Upper lobe of left lung (tissue), 6 donors: ENCODE measurements around the gene TOMT. TPM values are rescaled to one million over a fixed set of nuclear protein-coding genes. Genes with fewer than 3 reads are reported as not detected.
"Not testable (repeated sequence)": the region's sequence is repeated elsewhere in the genome, so short reads cannot be mapped to it uniquely, and the experiment has no call there.

ENCODE experiments used
- ATAC-seq, 2 donors: fragments of 200-7000 bp; cut with Tn5 transposase; one replicate each; pipeline ENCODE4 v1.9.1; 2022; ENCODE audit warnings: mild to moderate bottlenecking in 2 of 2, moderate library complexity in 2 of 2; ENCODE audit not compliant: low FRiP score in 2 of 2
- DNase-seq, 2 donors: peaks; one replicate each; pipeline ENCODE4 v3.0.0-alpha.2; 2019 to 2020
- H3K27ac ChIP-seq, 4 donors: fragments of 200-600 bp; sonication (generic); one replicate each; pipeline ENCODE4 v1.5.1; 2016 to 2019
- H3K27me3 ChIP-seq, 4 donors: fragments of 200-600 bp; sonication (generic); one replicate each; pipeline ENCODE4 v1.5.1; 2017 to 2019
- H3K36me3 ChIP-seq, 4 donors: fragments of 200-600 bp; sonication (generic); one replicate each; pipeline ENCODE4 v1.5.1; 2016 to 2019
- H3K4me1 ChIP-seq, 4 donors: fragments of 200-600 bp; sonication (generic); one replicate each; pipeline ENCODE4 v1.5.1; 2018 to 2019
- H3K4me3 ChIP-seq, 4 donors: fragments of 200-600 bp; sonication (generic); one replicate each; pipeline ENCODE4 v1.5.1; 2017 to 2019; ENCODE audit warnings: mild to moderate bottlenecking in 2 of 4, moderate library complexity in 1 of 4
- H3K9me3 ChIP-seq, 4 donors: fragments of 200-600 bp; sonication (generic); one replicate each; pipeline ENCODE4 v1.5.1; 2018 to 2019
- CTCF ChIP-seq, 6 experiments: fragments of 450-650 bp in 4 of 6; fragments of 200-600 bp in 2 of 6; sonication (generic) in 2 of 6; IDR thresholded peaks; one replicate each; pipeline ENCODE4 v1.5.1; 2016 to 2019; ENCODE audit warnings: antibody characterized with exemption in 6 of 6
- EP300 ChIP-seq, 4 donors: sonication (generic); formaldehyde crosslinking; IDR thresholded peaks; one replicate each; pipeline ENCODE4 v1.5.1; 2017; ENCODE audit warnings: antibody characterized with exemption in 4 of 4, control low read depth in 2 of 4
- POLR2A ChIP-seq, 4 donors: fragments of 450-650 bp; IDR thresholded peaks; one replicate each; pipeline ENCODE4 v1.5.1; 2016 to 2017; ENCODE audit warnings: antibody characterized with exemption in 4 of 4, mild to moderate bottlenecking in 2 of 4
- POLR2AphosphoS5 ChIP-seq, 2 donors: sonication (generic); formaldehyde crosslinking; IDR thresholded peaks; one replicate each; pipeline ENCODE4 v1.5.1; 2017; ENCODE audit warnings: antibody characterized with exemption in 2 of 2
- WGBS, 2 donors: methylation state at CpG; one replicate each; pipeline ENCODE4 v1.1.5; 2017 to 2018; 5-methylcytosine and 5-hydroxymethylcytosine counted together
- total RNA-seq, 6 donors: library from RNA; depleted of rRNA in 4 of 6; stranded (reverse); fragments of >200 nt in 4 of 6; gene quantifications; one replicate each; pipeline versions ENCODE4 v1.1.0 to v1.2.1, GENCODE V29; 2016 to 2021
- donor health status: DM: no; HTN: no; CAD: no; lungs with moderate emphysema.
- donor health status: DM: no; HTN: yes; CAD: no; lungs with severe emphysema.

TOMT gene
- total RNA-seq, 6 donors from 2014 or later: 0.30 TPM; not detected in 5

- no peak overlapping the region for H3K27ac ChIP-seq
- no peaks in the 10 kb centered on the region for H3K9me3 ChIP-seq
- no peak for DNase-seq
- no peaks in the 10 kb centered on the region for H3K36me3 ChIP-seq
- no peak for ATAC-seq
- TF ChIP-seq EP300 (IDR thresholded peaks at IDR 0.05) (no peak), CTCF (IDR thresholded peaks at IDR 0.05) (no peak), POLR2A (IDR thresholded peaks at IDR 0.05) (no peak), POLR2AphosphoS5 (IDR thresholded peaks at IDR 0.05) (no peak)
- H3K4me3 ChIP-seq: no peak overlapping the region
- H3K4me1 ChIP-seq: no peaks in the 10 kb centered on the region
- no peaks in the 10 kb centered on the region for H3K27me3 ChIP-seq
- 90 to 95% methylated on average over 11 of the region's 11 CpGs for WGBS, 2 donors
These were observed 33.8 kb downstream of the TOMT start for GRCh38 chr11:72139500-72139899.

- no peaks in the 10 kb centered on the region for H3K36me3 ChIP-seq
- H3K4me1 ChIP-seq: no peaks in the 10 kb centered on the region
- no peak overlapping the region for H3K4me3 ChIP-seq
- ATAC-seq: no peak
- H3K9me3 ChIP-seq: no peaks in the 10 kb centered on the region
- no peak for TF ChIP-seq POLR2A (IDR thresholded peaks at IDR 0.05)
- no peak for TF ChIP-seq EP300 (IDR thresholded peaks at IDR 0.05)
- no peak for TF ChIP-seq POLR2AphosphoS5 (IDR thresholded peaks at IDR 0.05)
- TF ChIP-seq CTCF (IDR thresholded peaks at IDR 0.05): no peak
- H3K27me3 ChIP-seq: no peaks in the 10 kb centered on the region
- 85 to 100% methylated on average over 2 of the region's 2 CpGs for WGBS, 2 donors
- no peak for DNase-seq
- no peak overlapping the region for H3K27ac ChIP-seq
These were observed 34.9 kb downstream of the TOMT start for GRCh38 chr11:72140661-72141060.

- H3K4me1 ChIP-seq: no peaks in the 10 kb centered on the region
- H3K27me3 ChIP-seq: no peaks in the 10 kb centered on the region
- no peak for TF ChIP-seq POLR2A (IDR thresholded peaks at IDR 0.05)
- no peak for TF ChIP-seq EP300 (IDR thresholded peaks at IDR 0.05)
- TF ChIP-seq CTCF (IDR thresholded peaks at IDR 0.05): no peak
- no peak for TF ChIP-seq POLR2AphosphoS5 (IDR thresholded peaks at IDR 0.05)
- H3K27ac ChIP-seq: no peak overlapping the region
- H3K36me3 ChIP-seq: no peaks in the 10 kb centered on the region
- no peaks in the 10 kb centered on the region for H3K9me3 ChIP-seq
- DNase-seq (no peak), ATAC-seq (no peak)
- no peak overlapping the region for H3K4me3 ChIP-seq
- WGBS, 2 donors: 79 to 81% methylated on average over 3 of the region's 3 CpGs
These were observed 35.3 kb downstream of the TOMT start for GRCh38 chr11:72141066-72141465.

- H3K9me3 ChIP-seq, DNase-seq, H3K27ac ChIP-seq, H3K36me3 ChIP-seq, H3K4me3 ChIP-seq, H3K4me1 ChIP-seq, ATAC-seq, H3K27me3 ChIP-seq: not testable (repeated sequence)
- WGBS, 2 donors: 44 to 64% methylated on average over 1 of the region's 1 CpG
These were observed 36.4 kb downstream of the TOMT start for GRCh38 chr11:72142086-72142485.

GRCh38 chr11:72142543-72142942 is 36.8 kb downstream of the TOMT start:
- not testable (repeated sequence) for H3K27me3 ChIP-seq, H3K4me1 ChIP-seq, H3K4me3 ChIP-seq, H3K36me3 ChIP-seq, H3K27ac ChIP-seq, ATAC-seq, DNase-seq, H3K9me3 ChIP-seq
- no CpG with 5 or more reads among the region's 1 CpG for WGBS, 2 donors

- no peaks in the 10 kb centered on the region for H3K9me3 ChIP-seq
- 83 to 85% methylated on average over 4 of the region's 4 CpGs for WGBS, 2 donors
These were observed 39.3 kb downstream of the TOMT start for GRCh38 chr11:72144807-72145565.

More at GRCh38 chr11:72144807-72145565, 39.3 kb downstream of the TOMT start:
- Histone ChIP-seq H3K4me3 (no peak overlapping the region), H3K36me3 (no peaks in the 10 kb centered on the region), H3K27ac (no peak overlapping the region), H3K27me3 (no peaks in the 10 kb centered on the region), H3K4me1 (no peaks in the 10 kb centered on the region)
- no peak for DNase-seq
- ATAC-seq: peak in 1 of 2 donors; percentile 67
- no peak for TF ChIP-seq CTCF (IDR thresholded peaks at IDR 0.05)
- TF ChIP-seq POLR2A (IDR thresholded peaks at IDR 0.05): no peak
- TF ChIP-seq EP300 (IDR thresholded peaks at IDR 0.05): no peak
- TF ChIP-seq POLR2AphosphoS5 (IDR thresholded peaks at IDR 0.05): no peak
